ENCODE data around the gene THSD4.

Gene THSD4
- 0 to 0.04 reads per million in 2 donors for total RNA-seq

DNA sequence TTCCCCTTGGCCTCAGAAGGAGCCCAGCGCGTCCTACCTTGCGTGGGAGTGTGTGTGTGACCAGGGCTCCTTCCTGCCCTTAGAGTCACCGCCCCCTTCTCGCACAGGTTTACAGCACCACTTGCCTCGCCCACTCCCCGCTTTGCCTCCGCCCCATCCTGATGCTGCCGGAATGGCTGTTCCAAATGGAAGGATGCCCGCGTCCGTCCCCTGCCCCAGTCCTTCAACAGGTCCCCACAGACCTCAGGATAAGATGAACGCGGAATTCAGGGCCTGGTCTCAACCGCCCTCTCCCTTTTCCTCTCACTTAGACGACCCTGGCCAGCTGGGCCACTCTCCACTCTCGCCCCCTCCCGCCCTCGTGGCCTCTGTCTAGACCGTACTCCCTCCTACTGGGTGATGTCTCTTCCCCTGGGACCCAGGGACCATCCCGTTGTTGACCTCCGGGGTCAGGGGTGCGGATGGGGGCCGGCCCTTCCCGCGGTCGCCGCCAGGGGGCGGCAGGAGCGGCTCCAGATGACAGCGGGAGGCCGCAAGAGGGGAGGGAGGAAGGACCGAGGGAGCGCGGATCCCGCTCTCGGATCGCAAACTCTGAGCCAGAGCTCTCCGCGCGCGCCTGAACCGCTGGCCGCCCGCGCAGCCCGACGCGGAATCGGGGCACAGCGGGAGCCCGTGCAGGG is at the start of gene THSD4:
THSD4 (plus strand) TSS at position 585 of the 680 bp plus-strand sequence.
- DNase-seq, result no peak

- no peak for DNase-seq
These were observed 48.3 kb upstream of the THSD4 start for GRCh38 chr15:71066983-71067382.

- no peak for DNase-seq
These were observed 45.6 kb upstream of the THSD4 start for GRCh38 chr15:71069693-71070092.

DNA sequence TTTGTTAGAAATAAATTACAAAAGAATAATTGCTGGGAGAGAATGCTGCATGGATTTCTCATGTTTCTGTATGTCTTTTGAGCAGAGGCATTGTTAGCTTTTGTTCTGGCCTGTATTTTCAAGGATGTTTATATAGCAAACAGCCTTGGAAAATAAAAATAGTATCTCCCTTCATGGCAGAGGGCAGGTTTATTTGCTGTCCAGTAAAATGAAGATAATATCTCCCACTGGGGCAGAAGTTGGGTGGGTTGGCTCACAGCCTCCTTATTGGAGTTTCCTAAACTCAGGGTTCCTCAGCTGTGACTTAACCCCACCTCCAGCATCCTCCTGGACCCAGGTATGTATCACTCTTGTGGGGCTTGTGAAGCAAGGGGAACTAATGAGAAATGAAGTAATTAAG is 43.7 kb upstream of the THSD4 start:
- no peak for DNase-seq

DNA sequence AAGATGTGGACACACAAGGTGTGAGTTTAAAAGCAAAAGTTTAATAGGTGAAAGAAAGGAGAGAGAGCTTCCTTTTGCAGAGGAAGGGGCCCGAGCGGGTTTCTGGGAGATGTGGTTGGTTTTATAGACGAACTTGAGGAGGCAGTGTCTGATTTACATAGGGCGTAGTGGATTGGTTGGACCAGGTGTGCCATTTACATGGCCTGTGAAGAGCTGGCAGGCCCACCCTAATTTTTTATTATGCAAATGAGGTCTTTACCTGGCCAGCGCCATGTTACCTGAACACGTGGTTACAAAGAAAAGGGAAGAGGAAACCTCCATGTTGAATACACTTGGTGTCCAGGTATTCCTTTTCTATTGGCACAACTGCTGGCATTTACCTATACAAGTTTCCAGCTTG is 42.8 kb upstream of the THSD4 start:
- DNase-seq, result no peak

GRCh38 chr15:71078506-71079207 is 36.6 kb upstream of the THSD4 start:
- DNase-seq, result no peak

- no peak for DNase-seq
These were observed 35.8 kb upstream of the THSD4 start for GRCh38 chr15:71079208-71080044.

GRCh38 chr15:71080166-71080565 is 35.1 kb upstream of the THSD4 start:
- DNase-seq, result no peak

- no peak for DNase-seq
These were observed 34.6 kb upstream of the THSD4 start for GRCh38 chr15:71080705-71081104.

DNA sequence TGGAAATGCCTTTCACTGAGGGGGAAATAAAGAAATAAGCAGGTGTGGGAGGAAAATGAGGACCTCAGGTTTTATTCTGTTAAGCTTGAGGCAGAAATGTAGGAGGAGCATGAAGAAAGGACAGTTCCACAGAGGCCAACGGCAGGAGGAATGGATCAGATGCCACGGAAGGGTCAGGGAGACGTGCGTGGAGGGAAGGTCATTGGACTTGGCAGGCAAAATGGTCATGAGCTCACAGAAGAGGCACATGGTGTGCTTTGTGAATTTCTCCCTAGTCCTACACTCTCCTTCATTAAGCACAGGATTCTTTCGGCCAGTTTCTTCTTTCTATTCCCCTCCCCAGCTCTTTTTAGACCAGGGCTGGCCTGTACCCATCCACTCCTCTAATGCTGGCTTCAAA is 32.5 kb upstream of the THSD4 start:
- no peak for DNase-seq

- DNase-seq, result no peak
These were observed 31.9 kb upstream of the THSD4 start for GRCh38 chr15:71083349-71083748.

- no peak for DNase-seq
These were observed 31.0 kb upstream of the THSD4 start for GRCh38 chr15:71084264-71084663.

DNA sequence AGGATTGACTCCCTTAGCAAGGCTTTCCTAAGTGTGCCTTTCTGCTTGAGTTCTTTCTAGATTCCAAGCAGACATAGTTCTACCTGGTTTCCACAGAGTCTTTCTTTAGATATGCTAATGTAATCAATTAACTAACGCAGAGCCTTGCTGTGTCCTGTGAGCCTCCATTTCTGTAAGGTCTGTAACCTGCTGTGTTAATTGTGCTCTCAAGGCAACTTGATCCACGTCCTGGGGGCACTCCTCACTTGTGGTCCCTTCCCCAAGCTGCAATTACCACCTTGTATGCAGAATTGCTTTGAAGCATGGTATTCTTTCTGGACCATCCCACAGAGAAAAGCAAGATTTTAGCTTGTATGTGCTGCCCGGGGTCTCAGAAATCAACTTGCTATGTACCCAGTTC is 29.5 kb upstream of the THSD4 start:
- DNase-seq, result no peak

DNA sequence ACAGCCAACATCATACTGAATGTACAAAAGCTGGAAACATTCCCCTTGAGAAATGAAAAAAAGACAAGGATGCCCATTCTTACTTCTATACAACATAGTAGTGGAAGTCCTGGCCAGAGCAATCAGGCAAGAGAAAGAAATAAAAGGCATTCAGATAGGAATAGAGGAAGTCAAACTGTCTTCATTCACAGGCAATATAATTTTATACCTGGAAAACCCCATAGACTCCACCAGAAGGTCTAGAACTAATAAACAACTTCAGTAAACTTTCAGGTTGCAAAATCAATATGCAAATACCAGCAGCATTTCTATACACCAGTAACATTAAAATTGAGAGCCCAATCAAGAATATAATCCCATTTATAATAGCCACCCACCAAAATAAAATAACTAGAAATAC is 27.1 kb upstream of the THSD4 start:
- DNase-seq, result no peak

DNA sequence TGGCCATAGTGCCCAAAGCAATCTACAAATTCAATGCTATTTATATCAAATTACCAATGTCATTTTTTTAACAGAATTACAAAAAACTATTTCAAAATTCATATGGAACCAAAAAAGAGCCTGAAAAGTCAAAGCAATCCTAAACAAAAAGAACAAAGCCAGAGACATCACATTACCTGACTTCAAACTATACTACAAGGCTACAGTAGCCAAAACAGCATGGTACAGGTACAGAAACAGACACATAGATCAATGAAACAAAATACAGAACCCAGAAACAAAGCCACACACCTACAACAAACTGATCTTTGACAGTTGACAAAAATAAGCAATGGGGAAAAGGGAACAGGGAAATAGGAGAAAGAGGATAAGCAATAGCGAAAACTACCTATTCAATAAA is 26.6 kb upstream of the THSD4 start:
- no peak for DNase-seq

DNA sequence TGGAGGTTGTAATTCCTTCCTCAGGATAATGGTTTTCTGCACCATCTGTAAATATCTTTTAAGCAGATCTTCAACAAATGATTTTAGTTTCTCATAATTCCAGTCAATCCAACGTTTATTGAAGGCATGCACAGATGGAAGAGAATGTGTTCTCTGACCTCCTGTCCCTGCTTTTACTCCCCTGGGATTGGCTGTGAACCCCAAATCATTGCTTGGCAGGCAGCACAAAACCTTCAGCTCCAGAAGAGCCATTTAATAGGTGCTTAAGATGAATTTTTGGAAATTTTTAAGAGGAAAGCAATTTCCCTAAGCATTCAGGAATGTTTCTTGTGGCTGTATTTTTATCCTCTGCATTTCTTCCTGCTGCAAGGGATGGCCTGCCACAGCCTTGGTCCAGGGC is 25.5 kb upstream of the THSD4 start:
- DNase-seq, result no peak

DNA sequence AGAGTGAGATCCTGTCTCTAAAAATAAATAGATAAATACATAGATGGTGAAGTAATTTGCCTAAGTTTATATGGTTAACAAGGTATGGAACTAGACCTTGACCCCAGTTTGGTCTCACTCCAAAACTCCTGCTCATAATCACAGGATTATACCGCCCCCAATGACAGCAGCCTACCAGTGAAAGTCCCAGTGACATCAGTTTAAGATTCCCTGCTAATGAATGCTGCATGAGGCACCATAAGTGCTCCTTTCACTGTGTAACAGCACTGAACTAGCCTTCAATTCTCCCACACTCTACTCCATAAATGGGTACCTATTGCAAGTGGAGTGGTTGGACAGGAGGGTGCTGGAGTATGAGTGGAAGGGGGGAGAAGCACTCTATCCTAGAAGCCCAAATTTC is 23.7 kb upstream of the THSD4 start:
- DNase-seq, result no peak

- no peak for DNase-seq
These were observed 23.1 kb upstream of the THSD4 start for GRCh38 chr15:71092056-71092600.

GRCh38 chr15:71093054-71094024 is 21.9 kb upstream of the THSD4 start:
- DNase-seq, result no peak

DNA sequence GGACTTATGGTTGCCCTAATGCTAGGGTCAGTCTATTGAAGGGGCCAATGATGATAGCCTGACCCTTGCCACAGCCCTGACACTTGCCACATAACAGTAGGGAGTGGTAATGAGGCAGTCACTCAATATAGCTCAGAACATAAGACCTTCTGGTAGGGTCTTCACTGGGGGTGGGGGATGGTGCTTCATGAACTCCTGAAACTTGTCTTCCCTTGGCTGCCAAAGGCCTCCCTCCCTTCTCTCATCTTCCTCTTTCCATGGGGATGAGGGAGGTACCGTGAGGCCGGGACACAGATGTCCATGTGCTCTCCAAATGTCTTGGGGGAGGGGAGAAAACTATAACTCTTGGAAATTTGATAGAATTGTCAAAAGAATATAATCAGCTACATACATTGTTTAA is 21.1 kb upstream of the THSD4 start:
- no peak for DNase-seq

GRCh38 chr15:71096676-71097075 is 18.6 kb upstream of the THSD4 start:
- DNase-seq, result no peak

DNA sequence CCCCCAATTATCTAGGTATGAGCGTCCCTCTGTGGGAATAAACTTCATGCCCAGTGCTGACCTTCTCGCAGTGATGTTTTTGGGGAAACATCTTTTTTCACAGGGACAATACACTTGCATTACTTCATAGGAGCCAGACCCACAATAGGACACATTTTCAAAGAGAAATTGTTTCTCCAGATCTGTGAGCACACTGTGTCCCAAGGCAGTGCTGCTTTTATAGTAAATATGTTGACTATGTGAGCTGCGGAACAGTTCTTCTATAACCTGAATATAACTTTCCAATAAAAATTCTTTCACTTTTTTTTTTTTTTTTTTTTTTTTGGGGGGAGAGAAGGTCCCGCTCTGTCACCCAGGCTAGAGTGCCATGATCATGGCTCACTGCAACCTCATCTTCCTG is 17.4 kb upstream of the THSD4 start:
- DNase-seq, result no peak
